HG03108 (cell line): ENCODE results near the gene PHLPP1.
A peak's percentile ranks its signal among the peaks of the same experiment; 100 is the strongest.
"Not testable (repeated sequence)": the region's sequence is repeated elsewhere in the genome, so short reads cannot be mapped to it uniquely, and the experiment has no call there.

Source experiments
- ATAC-seq: cut with Tn5 transposase; IDR thresholded peaks from one replicate; pipeline ENCODE4 v1.9.1; 2021; ENCODE audit warnings: moderate library complexity; ENCODE audit not compliant: unreplicated experiment

Gene PHLPP1

GRCh38 chr18:62807396-62807795 is 92.1 kb downstream of the PHLPP1 start:
- no peak for ATAC-seq

- ATAC-seq: no peak
Observed at GRCh38 chr18:62808123-62808522, 92.8 kb downstream of the PHLPP1 start.

DNA sequence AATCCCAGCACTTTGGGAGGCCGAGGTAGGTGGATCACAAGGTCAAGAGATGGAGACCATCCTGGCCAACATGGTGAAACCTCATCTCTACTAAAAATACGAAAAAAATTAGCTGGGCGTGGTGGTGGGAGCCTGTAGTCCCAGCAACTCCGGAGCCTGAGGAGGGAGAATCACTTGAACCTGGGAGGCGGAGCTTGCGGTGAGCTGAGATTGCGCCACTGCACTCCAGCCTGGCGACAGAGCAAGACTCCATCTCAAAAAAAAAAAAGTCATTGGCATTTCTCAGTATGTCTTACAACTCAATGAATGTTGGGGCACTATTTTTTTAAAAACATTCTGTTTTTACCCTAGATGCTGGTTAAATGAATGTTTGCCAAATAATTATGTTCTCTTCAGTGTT is 94.1 kb downstream of the PHLPP1 start:
- not testable (repeated sequence) for ATAC-seq

DNA sequence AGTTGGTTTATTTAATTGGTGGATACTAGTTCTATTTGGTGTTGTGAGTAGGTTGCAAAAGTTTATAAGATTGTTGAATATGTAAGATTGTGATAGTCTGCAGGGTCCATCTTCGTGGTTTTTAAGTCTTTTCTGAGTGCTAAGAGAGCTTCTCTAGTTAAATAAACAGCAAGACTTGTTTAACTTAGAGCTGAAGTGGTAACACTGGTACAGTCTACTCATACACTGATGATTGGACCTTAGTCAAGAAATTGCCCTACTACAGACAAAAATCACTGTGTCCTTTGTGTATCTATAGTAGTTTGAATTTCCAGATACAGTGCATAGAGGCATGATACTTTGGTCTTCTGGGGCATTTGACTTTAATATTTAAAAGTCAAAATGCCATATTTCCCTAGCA is 94.6 kb downstream of the PHLPP1 start:
- no peak for ATAC-seq

- ATAC-seq: no peak
Observed at GRCh38 chr18:62810682-62811081, 95.3 kb downstream of the PHLPP1 start.

GRCh38 chr18:62811674-62812073 is 96.3 kb downstream of the PHLPP1 start:
- ATAC-seq: no peak

DNA sequence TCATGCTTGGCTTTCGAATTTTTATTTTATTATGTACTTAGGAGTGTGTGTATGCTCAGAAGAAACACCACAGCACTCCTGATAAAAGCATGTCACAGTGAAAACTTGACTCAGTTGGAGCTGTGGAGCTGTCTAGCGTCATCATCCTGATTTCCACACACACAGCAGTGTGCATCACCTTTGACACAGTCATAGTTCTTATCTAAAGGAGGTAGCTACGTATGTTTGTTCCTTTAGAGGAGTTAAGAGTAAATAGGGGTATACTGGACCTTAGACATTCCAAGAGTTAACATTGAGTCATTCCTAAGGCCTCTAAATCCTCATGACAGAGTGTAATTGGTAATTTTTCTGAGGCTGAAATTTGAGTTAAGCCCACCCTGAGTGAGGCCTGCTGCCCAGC is 96.9 kb downstream of the PHLPP1 start:
- no peak for ATAC-seq

GRCh38 chr18:62812876-62813275 is 97.5 kb downstream of the PHLPP1 start:
- no peak for ATAC-seq

DNA sequence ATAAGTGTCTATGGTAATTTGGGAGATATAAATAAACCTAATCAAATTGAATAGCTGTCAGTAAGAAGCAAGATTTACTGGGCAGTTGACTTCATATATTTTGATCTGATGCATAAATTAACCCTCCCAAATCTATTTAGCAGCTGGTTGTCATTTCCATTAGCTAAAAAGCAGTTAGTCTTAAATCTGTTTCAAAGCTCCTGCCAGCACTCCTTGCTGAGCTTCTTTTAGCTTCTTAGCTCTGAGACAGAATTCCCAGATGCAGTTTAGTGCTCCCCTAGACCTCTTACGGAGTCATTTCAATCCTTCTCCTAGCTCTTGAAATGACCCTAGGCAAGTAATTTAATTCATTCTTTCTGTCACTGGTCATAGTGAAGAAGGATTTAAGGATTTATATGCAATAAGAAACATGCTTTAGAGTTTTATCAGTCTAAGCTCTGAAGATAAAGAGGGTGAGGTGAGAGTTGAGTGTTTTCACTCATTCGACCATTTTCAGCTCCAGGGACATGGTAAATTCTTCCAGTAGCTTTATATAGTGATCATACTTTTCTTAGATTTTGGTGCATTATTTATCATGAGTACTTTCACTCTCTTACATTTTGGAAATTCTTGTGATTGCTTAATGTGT is 98.9 kb downstream of the PHLPP1 start:
- no peak for ATAC-seq

- no peak for ATAC-seq
Observed at GRCh38 chr18:62825382-62825781, 110.0 kb downstream of the PHLPP1 start.

- no peak for ATAC-seq
Observed at GRCh38 chr18:62827397-62827796, 112.1 kb downstream of the PHLPP1 start.

DNA sequence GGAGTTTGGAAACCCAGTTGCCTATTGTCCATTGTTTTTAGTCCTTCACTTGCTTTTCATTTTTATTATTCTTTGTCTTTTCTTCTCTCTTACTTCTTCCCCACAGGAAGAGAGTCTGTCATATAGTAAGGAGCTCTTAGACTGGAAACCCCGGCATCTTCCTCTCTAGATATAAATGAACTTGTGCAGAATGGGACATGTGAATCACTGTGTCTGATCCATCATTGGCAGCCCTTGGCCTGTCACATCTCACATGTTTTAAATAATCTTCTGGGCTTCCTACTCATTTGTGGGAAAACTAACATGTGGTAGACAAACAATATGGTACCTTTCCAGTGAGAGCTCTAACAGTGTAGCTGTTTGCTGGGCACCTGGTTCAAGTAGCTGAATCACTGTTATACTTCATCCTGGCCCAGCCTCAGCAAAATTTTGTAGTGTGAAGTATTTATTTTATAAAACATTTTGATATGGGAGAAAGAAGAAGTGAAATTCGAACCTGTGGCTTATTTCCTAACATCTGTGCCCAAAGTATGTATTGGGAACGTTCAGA is 112.8 kb downstream of the PHLPP1 start:
- no peak for ATAC-seq

- ATAC-seq: no peak
Observed at GRCh38 chr18:62828852-62829251, 113.5 kb downstream of the PHLPP1 start.

- ATAC-seq: no peak
Observed at GRCh38 chr18:62829936-62830335, 114.6 kb downstream of the PHLPP1 start.

DNA sequence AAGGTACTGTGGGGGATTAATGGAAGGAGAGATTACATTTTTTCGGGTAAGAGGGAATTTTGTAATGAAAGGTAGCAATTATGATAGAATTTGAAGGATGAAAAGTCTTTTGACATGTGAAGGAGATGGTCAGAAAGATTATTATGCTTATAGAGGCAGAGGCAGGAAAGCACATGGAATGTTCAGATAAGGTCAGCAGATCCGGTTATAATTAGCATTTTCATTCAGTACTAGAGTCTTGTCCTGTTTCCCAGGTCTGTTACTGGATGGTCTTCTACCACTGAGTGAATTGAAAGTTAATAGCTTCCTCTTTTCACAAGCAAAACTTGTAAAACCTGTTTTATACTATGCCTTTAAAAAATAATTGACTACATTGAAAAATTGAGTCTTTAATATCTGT is 116.9 kb downstream of the PHLPP1 start:
- no peak for ATAC-seq

GRCh38 chr18:62833494-62833893 is 118.2 kb downstream of the PHLPP1 start:
- no peak for ATAC-seq

DNA sequence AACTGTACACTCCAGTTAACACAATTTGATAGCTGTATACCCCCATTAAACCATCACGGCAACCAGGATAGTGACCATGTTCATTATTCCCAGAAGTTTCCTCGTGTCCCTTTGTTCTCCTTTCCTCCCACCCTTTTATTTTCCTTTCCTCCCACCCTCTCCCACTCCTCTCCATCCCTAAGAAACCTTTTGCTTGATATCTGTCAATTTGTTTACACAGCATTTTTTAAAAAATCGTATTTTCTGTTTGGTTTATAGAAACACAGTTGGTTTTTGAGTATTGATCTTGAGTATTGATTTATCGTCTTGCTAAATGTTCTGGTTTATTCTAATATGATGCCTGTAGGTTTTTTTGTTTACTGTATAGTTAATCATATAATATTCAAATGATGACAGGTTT is 119.4 kb downstream of the PHLPP1 start:
- ATAC-seq: no peak

GRCh38 chr18:62837011-62837410 is 121.7 kb downstream of the PHLPP1 start:
- ATAC-seq: no peak

DNA sequence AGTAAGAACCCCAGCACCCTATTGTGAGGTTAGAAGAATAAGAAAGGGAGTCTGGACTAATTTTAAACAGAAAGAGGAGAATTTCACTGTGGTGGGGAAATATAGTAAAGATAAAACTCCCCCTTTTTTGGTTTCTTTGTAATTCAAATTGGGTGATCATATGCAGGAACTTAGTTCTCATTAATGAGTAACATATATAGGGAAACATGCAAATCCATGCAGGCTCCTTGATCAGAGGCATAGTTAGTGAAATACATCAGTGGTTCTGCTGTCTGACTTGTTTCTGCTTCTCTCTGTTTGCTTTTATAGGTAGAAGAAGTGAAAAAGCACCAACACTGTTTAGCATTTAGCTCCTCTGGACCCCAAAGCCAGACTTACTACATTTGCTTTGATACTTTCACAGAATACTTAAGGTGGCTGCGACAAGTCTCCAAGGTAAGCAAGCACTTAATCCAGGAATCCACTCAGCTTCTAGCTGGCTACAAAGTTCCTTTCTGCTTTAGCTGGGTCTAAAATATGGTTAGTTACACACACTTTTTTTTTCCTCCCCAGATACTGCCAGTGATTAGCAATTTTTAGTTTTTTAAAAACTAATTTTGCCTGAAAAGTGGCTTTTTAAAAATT is 123.2 kb downstream of the PHLPP1 start:
- ATAC-seq: peak; percentile 75

- no peak for ATAC-seq
Observed at GRCh38 chr18:62839874-62840713, 124.8 kb downstream of the PHLPP1 start.

- ATAC-seq: no peak
Observed at GRCh38 chr18:62841405-62841804, 126.1 kb downstream of the PHLPP1 start.

- ATAC-seq: no peak
Observed at GRCh38 chr18:62842898-62843297, 127.6 kb downstream of the PHLPP1 start.
